A673 (cell line): ENCODE results near the gene MICU1.

ENCODE experiments used
- CTCF ChIP-seq: fragments of 300-800, 200-600 bp; sonication (generic); conservative IDR thresholded peaks from 2 replicates; pipeline ENCODE4 v1.5.1; 2017; ENCODE audit warnings: low read depth, mild to moderate bottlenecking, antibody characterized with exemption, low read length, moderate library complexity, mixed read lengths
- EZH2 ChIP-seq: fragments of 200-600 bp; sonication (generic); IDR thresholded peaks from 2 replicates; pipeline ENCODE4 v1.6.1; 2017; ENCODE audit warnings: borderline replicate concordance, low read depth, mild to moderate bottlenecking, mixed read lengths, antibody characterized with exemption, low read length; ENCODE audit not compliant: poor library complexity, severe bottlenecking

GRCh38 chr10:72407927-72408600 lies 217.8 kb downstream of the MICU1 start:
- TF ChIP-seq EZH2 (no peak), CTCF (no peak)
